ENCODE data around the gene IRAG1. TPM values are rescaled to one million over a fixed set of nuclear protein-coding genes. Genes with fewer than 3 reads are reported as not detected.

Gene IRAG1
- total and polyA plus RNA-seq, 2 donors (not counting 3 experiments of a cell fraction or from before 2014, with no cell fraction given) = 0.22 to 0.38 TPM

- Histone ChIP-seq H3K36me3 (ENCODE audit: control insufficient read depth in 2 of 2, extremely low read depth in 1 of 2, insufficient read depth in 2 of 2, low read length in 2 of 2) (no peaks in the 10 kb centered on the region), H3K4me3 (replicated peaks in 1 of 3; ENCODE audit: insufficient read depth in 1 of 3, low read depth in 1 of 3, low read length in 3 of 3) (no peak overlapping the region), H4K20me1 (replicated peaks; ENCODE audit: control insufficient read depth, extremely low read depth, insufficient read depth, low read length) (no peaks in the 10 kb centered on the region), H3K9me3 (replicated peaks; ENCODE audit: control insufficient read depth, insufficient read depth, low read length) (no peaks in the 10 kb centered on the region), H3K27me3 (ENCODE audit: control insufficient read depth in 2 of 2, insufficient read depth in 2 of 2, low read length in 2 of 2) (peaks cover 17 to 26% of the 10 kb centered on the region in 2 experiments), H3K27ac (ENCODE audit: insufficient read depth, low read depth, low read length) (no peak overlapping the region), H3K9ac (replicated peaks; ENCODE audit: extremely low read depth, insufficient read depth, low read length) (no peak overlapping the region), H3K4me2 (ENCODE audit: insufficient read depth, low read length) (no peak overlapping the region), H3K4me1 (ENCODE audit: control insufficient read depth, extremely low read depth, insufficient read depth, low read length) (no peaks in the 10 kb centered on the region), H2AFZ (ENCODE audit: low read depth, low read length) (no peak overlapping the region), H3K9me1 (replicated peaks; ENCODE audit: control insufficient read depth, extremely low read depth, insufficient read depth, low read length) (no peaks in the 10 kb centered on the region), H3K79me2 (ENCODE audit: control insufficient read depth, insufficient read depth, low read length) (no peaks in the 10 kb centered on the region)
- POLR2A ChIA-PET = no interaction called here
- dilution Hi-C loops (cut with MboI; ENCODE audit: extremely low pct_ligation_motif_present, low sequenced_read_pairs) (no loop called here), intact Hi-C loops (cut with micrococcal nuclease) (no loop called here)
- no TSS peak for BruUV-seq (replicated peaks)
- CTCF ChIA-PET = interaction anchor here (0.5 to 2.2 kb wide), 9 partner anchors 8 to 303 kb away, joined by 3 to 12 read pairs (median 4); partner anchors contain the start of genes IRAG1 and RNF141
- FAIRE-seq = no peak
- TF ChIP-seq FOS (IDR thresholded peaks at IDR 0.05; ENCODE audit: borderline replicate concordance, insufficient read depth, low read length) (no peak), MYC (IDR thresholded peaks at IDR 0.05; ENCODE audit: low read depth, low read length) (no peak), EZH2 (IDR thresholded peaks at IDR 0.05; ENCODE audit: borderline replicate concordance, low read depth, low read length, severe bottlenecking) (no peak), POLR2AphosphoS5 (IDR thresholded peaks at IDR 0.05; ENCODE audit: insufficient read depth, low read depth, low read length) (no peak), CTCF (IDR thresholded peaks at IDR 0.05; ENCODE audit: extremely low read depth in 1 of 2, insufficient read depth in 1 of 2, low read depth in 1 of 2, low read length in 2 of 2) (no peak), MAX (IDR thresholded peaks at IDR 0.05; ENCODE audit: insufficient read depth, insufficient read length) (no peak)
- DNase-seq (ENCODE audit: low read depth, low spot score) = no peak
Observed at GRCh38 chr11:10709299-10710086, 15.9 kb upstream of the IRAG1 start.

Measured in endothelial cell of umbilical vein (primary cell).